Loucy (cell line): ENCODE data around the gene DSEL.

Experiments used
- H2AFZ ChIP-seq: fragments of 200-600 bp; sonication (generic); 2 replicates; pipeline ENCODE4 v1.6.0; 2016; ENCODE audit warnings: antibody characterized with exemption, mild to moderate bottlenecking, low read length, moderate library complexity
- H3F3A ChIP-seq: fragments of 200-600 bp; 2 replicates; pipeline ENCODE4 v1.6.0; 2016; ENCODE audit warnings: antibody characterized with exemption, low read depth, mild to moderate bottlenecking
- H3K27me3 ChIP-seq: fragments of 200-600 bp; sonication (generic); 2 replicates; pipeline ENCODE4 v1.6.1; 2014; ENCODE audit warnings: low read length, mild to moderate bottlenecking; ENCODE audit not compliant: insufficient read depth, poor library complexity, severe bottlenecking
- H3K36me3 ChIP-seq: fragments of 200-600 bp; sonication (generic); 2 replicates; pipeline ENCODE4 v1.6.1; 2016; ENCODE audit warnings: low read length; ENCODE audit not compliant: insufficient read depth
- H3K4me1 ChIP-seq: fragments of 200-600 bp; sonication (generic); 2 replicates; pipeline ENCODE4 v1.5.1; 2014; ENCODE audit warnings: low read length, mild to moderate bottlenecking; ENCODE audit not compliant: insufficient read depth, poor library complexity, severe bottlenecking
- H3K4me2 ChIP-seq: fragments of 200-600 bp; sonication (generic); 2 replicates; pipeline ENCODE4 v1.6.0; 2014; ENCODE audit warnings: antibody characterized with exemption, low read length, low read depth, mild to moderate bottlenecking; ENCODE audit not compliant: poor library complexity, severe bottlenecking
- H3K4me3 ChIP-seq: fragments of 200-600 bp; sonication (generic); 2 replicates; pipeline ENCODE4 v1.5.1; 2014; ENCODE audit warnings: low read length, mild to moderate bottlenecking, mixed read lengths; ENCODE audit not compliant: poor library complexity, severe bottlenecking
- H3K79me2 ChIP-seq: fragments of 200-600 bp; sonication (generic); 2 replicates; pipeline ENCODE4 v1.6.1; 2014; ENCODE audit warnings: low read length; ENCODE audit not compliant: insufficient read depth
- H3K9ac ChIP-seq: fragments of 200-600 bp; sonication (generic); 2 replicates; pipeline ENCODE4 v1.6.0; 2014; ENCODE audit warnings: mild to moderate bottlenecking, low read depth, low read length, moderate library complexity; ENCODE audit not compliant: poor library complexity, severe bottlenecking
- H3K9me2 ChIP-seq: fragments of 200-600 bp; sonication (generic); replicated peaks from 2 replicates; pipeline ENCODE4 v1.6.1; 2016; ENCODE audit warnings: low read depth, low read length, mixed read lengths
- H3K9me3 ChIP-seq: fragments of 200-600 bp; sonication (generic); 2 replicates; pipeline ENCODE4 v1.6.1; 2014; ENCODE audit warnings: mild to moderate bottlenecking, antibody characterized with exemption, low read length, low read depth; ENCODE audit not compliant: insufficient read depth
- H4K20me1 ChIP-seq: fragments of 200-600 bp; sonication (generic); 2 replicates; pipeline ENCODE4 v1.6.0; 2014; ENCODE audit warnings: antibody characterized with exemption, low read length, mild to moderate bottlenecking; ENCODE audit not compliant: insufficient read depth, poor library complexity, severe bottlenecking
- EZH2phosphoT487 ChIP-seq: fragments of 200-600 bp; IDR thresholded peaks from 2 replicates; pipeline ENCODE4 v1.6.1; 2018; ENCODE audit warnings: antibody characterized with exemption, mild to moderate bottlenecking, moderate library complexity, borderline replicate concordance
- TF ChIP-seq, protein P1 (sequence below): fragments of 200-600 bp; sonication (generic); conservative IDR thresholded peaks from 2 replicates; pipeline ENCODE4 v1.5.1; 2014; ENCODE audit warnings: mild to moderate bottlenecking, antibody characterized with exemption, low read length

The DSEL gene

DNA sequence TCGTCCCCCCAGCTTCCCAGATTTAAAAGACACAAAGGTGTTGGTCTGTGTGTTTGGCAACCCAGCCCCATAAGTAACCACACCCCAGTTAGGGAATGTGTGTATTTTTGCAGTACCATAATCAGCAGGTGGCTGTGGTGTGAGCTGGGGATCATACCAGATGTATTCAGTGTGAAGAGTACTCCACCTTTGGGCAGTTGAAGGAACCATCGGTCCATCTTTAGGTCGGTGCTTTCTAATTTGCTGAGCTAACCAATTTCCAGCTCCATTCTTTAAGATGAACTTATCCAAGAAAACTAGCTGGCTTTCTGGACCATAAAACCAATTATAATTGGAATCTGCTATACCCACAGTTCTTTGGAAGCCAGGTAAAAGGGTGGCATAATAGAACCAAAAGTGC is 3.2 kb downstream of the DSEL start:
- H3K27me3 ChIP-seq = no peaks in the 10 kb centered on the region
- H3K9me3 ChIP-seq = no peaks in the 10 kb centered on the region
- H3K4me1 ChIP-seq = peaks cover 13% of the 10 kb centered on the region
- no peaks in the 10 kb centered on the region for H3F3A ChIP-seq
- H4K20me1 ChIP-seq = no peaks in the 10 kb centered on the region
- H3K79me2 ChIP-seq = no peaks in the 10 kb centered on the region
- no peak overlapping the region for H3K9ac ChIP-seq
- H3K9me2 ChIP-seq = no peaks in the 10 kb centered on the region
- no peak for TF ChIP-seq EZH2phosphoT487
- TF ChIP-seq, protein P1, sequence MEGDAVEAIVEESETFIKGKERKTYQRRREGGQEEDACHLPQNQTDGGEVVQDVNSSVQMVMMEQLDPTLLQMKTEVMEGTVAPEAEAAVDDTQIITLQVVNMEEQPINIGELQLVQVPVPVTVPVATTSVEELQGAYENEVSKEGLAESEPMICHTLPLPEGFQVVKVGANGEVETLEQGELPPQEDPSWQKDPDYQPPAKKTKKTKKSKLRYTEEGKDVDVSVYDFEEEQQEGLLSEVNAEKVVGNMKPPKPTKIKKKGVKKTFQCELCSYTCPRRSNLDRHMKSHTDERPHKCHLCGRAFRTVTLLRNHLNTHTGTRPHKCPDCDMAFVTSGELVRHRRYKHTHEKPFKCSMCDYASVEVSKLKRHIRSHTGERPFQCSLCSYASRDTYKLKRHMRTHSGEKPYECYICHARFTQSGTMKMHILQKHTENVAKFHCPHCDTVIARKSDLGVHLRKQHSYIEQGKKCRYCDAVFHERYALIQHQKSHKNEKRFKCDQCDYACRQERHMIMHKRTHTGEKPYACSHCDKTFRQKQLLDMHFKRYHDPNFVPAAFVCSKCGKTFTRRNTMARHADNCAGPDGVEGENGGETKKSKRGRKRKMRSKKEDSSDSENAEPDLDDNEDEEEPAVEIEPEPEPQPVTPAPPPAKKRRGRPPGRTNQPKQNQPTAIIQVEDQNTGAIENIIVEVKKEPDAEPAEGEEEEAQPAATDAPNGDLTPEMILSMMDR = peak; percentile 80
- no peaks in the 10 kb centered on the region for H3K36me3 ChIP-seq
- H3K4me2 ChIP-seq = no peak overlapping the region
- H2AFZ ChIP-seq = no peak overlapping the region
- H3K4me3 ChIP-seq = no peak overlapping the region

DNA sequence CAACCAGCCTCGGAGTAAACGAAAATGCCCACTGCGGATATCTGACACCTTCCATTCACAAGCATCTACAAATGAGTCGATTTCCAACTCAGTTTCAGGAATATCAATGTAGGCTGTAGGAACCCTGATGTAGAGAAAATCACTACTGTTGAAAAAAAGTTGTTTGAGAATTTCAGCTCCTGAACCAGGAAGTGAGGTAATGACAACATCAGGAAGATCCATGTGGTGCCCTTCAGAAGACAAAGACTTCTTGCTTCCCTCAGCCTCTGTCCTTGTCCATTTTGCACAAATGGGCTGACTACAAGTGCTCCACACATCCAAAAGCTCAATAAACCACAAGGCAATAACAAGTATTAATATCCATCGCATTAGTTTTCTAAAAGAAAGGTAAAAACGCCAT is 4.7 kb downstream of the DSEL start:
- Histone ChIP-seq H3K27me3 (no peaks in the 10 kb centered on the region), H3K4me3 (no peak overlapping the region), H3K36me3 (no peaks in the 10 kb centered on the region), H3K79me2 (no peaks in the 10 kb centered on the region), H3F3A (no peaks in the 10 kb centered on the region), H3K9ac (no peak overlapping the region), H3K4me2 (no peak overlapping the region), H3K4me1 (peaks cover 10% of the 10 kb centered on the region), H3K9me3 (no peaks in the 10 kb centered on the region), H3K9me2 (no peaks in the 10 kb centered on the region), H4K20me1 (no peaks in the 10 kb centered on the region), H2AFZ (no peak overlapping the region)
- TF ChIP-seq EZH2phosphoT487 = no peak
- TF ChIP-seq, protein P1 = no peak

- Histone ChIP-seq H3K9ac (no peak overlapping the region), H3K79me2 (no peaks in the 10 kb centered on the region)
Measured at GRCh38 chr18:67510831-67511230, 5.7 kb downstream of the DSEL start.

More at GRCh38 chr18:67510831-67511230, 5.7 kb downstream of the DSEL start:
- Histone ChIP-seq H2AFZ (0 out of 2 replicates have a peak overlapping the region, but pooled peaks have one; percentile 35), H3K4me3 (no peak overlapping the region), H3K9me2 (no peaks in the 10 kb centered on the region), H3K27me3 (no peaks in the 10 kb centered on the region), H3K4me1 (peaks cover 10% of the 10 kb centered on the region), H3F3A (no peaks in the 10 kb centered on the region), H3K9me3 (no peaks in the 10 kb centered on the region), H4K20me1 (no peaks in the 10 kb centered on the region), H3K36me3 (no peaks in the 10 kb centered on the region), H3K4me2 (no peak overlapping the region)
- TF ChIP-seq, protein P1 = no peak
- TF ChIP-seq EZH2phosphoT487 = no peak
